ENCODE results near the gene ASPN. TPM values are rescaled to one million over a fixed set of nuclear protein-coding genes. Genes with fewer than 3 reads are reported as not detected.
A peak's percentile ranks its signal among the peaks of the same experiment; 100 is the strongest.

Gene ASPN
- not detected in 2 replicates for total RNA-seq (2014; rRNA removed; shearing (Covaris generic))
- total RNA-seq (2022) = not detected in 2 replicates
- not detected for Bru-seq, nascent RNA
- BruChase-seq, experiment 1, labeled RNA remaining after a 6-hour chase = not detected
- not detected for BruChase-seq, experiment 2, labeled RNA remaining after a 2-hour chase
- long read RNA-seq, partial matches to known transcripts = 0 of 2 reads
- long read RNA-seq, other reads (novel, unspliced or antisense) = 2 of 2 reads

DNA sequence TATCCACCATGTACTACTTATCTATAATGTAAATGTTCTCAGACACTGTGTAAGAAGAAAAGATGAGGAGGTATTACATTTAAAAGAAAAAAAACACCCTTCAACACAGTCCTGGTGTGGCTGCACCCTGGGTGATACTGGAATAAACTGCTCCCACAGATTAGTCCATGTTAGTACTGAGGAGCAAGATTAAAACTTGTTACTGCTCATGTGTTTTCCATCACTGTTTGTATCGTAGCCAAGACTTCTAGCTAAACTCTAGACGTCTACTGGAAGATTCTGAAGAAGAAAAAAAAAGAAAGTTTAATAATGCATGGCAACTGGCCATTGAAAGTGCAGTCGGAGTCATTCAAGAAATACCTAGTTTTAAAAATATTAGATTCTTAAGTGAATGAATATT is at the start of gene ASPN:
Gene ASPN, minus strand, starts transcription at position 178 of the 400 bp plus-strand sequence.
- H3K36me3 ChIP-seq (ENCODE audit: insufficient read depth, low read length) = no peaks in the 10 kb centered on the region
- no peak within 1 kb of the TSS for H2AFZ ChIP-seq (ENCODE audit: low read length)
- H3K27ac ChIP-seq (ENCODE audit: low read depth, low read length, poor library complexity, severe bottlenecking) = no peak within 1 kb of the TSS
- BruUV-seq (replicated peaks) = no TSS peak
- ChIA-PET POLR2A (interaction anchor here (0.6 kb wide), 1 partner anchor 1748 kb away, joined by 3 read pairs; no protein-coding TSS in a partner anchor), CTCF (ENCODE audit: unreplicated experiment) (no interaction called here)
- no peaks in the 10 kb centered on the region for H3K79me2 ChIP-seq (ENCODE audit: insufficient read depth, low read depth, low read length)
- TF ChIP-seq, protein P1, sequence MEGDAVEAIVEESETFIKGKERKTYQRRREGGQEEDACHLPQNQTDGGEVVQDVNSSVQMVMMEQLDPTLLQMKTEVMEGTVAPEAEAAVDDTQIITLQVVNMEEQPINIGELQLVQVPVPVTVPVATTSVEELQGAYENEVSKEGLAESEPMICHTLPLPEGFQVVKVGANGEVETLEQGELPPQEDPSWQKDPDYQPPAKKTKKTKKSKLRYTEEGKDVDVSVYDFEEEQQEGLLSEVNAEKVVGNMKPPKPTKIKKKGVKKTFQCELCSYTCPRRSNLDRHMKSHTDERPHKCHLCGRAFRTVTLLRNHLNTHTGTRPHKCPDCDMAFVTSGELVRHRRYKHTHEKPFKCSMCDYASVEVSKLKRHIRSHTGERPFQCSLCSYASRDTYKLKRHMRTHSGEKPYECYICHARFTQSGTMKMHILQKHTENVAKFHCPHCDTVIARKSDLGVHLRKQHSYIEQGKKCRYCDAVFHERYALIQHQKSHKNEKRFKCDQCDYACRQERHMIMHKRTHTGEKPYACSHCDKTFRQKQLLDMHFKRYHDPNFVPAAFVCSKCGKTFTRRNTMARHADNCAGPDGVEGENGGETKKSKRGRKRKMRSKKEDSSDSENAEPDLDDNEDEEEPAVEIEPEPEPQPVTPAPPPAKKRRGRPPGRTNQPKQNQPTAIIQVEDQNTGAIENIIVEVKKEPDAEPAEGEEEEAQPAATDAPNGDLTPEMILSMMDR (conservative IDR thresholded peaks at IDR 0.05; ENCODE audit: low read length) = no peak
- no peak for TF ChIP-seq EZH2phosphoT487 (IDR thresholded peaks at IDR 0.05; ENCODE audit: borderline replicate concordance, low read depth, low read length)
- H3K4me2 ChIP-seq (ENCODE audit: low read length) = no peak within 1 kb of the TSS
- H3K4me3 ChIP-seq (ENCODE audit: low read depth, low read length, poor library complexity, severe bottlenecking) = no peak within 1 kb of the TSS
- no peaks in the 10 kb centered on the region for H3K9me3 ChIP-seq (ENCODE audit: low read length)
- intact Hi-C loops (cut with micrococcal nuclease; ENCODE audit: unreplicated experiment) = no loop called here
- DNase-seq (ENCODE audit: low spot score) = no peak
- no peaks in the 10 kb centered on the region for H4K20me1 ChIP-seq (ENCODE audit: insufficient read depth, low read length)
- no peaks in the 10 kb centered on the region for H3K9me2 ChIP-seq (ENCODE audit: insufficient read depth, low read length)
- H3K4me1 ChIP-seq (ENCODE audit: insufficient read depth, low read length, poor library complexity, severe bottlenecking) = no peaks in the 10 kb centered on the region

DNA sequence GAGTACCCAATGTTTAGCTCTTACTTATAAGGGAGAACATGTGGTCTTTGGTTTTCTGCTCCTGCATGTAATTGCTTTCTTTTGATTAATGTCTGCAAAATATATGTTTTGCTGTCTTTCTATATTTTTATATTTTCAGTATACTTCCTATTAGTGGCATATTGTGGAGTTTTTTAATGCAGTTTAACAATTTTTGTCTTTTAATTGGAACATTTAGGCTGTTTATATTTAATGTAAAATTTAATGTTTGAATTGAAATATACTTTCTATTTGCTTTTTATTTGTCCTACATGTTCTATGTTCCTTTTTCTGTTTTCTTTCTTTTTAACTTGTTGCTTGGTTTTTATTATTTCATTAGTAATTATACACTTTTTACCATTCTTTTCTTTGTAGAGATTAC is 48.6 kb upstream of the ASPN start:
- ChIA-PET CTCF (ENCODE audit: unreplicated experiment) (no interaction called here), POLR2A (no interaction called here)
- H3K4me3 ChIP-seq (ENCODE audit: low read depth, low read length, poor library complexity, severe bottlenecking) = no peak overlapping the region
- H4K20me1 ChIP-seq (ENCODE audit: insufficient read depth, low read length) = no peaks in the 10 kb centered on the region
- no peak overlapping the region for H3K4me2 ChIP-seq (ENCODE audit: low read length)
- intact Hi-C loops (cut with micrococcal nuclease; ENCODE audit: unreplicated experiment) = no loop called here
- no peaks in the 10 kb centered on the region for H3K4me1 ChIP-seq (ENCODE audit: insufficient read depth, low read length, poor library complexity, severe bottlenecking)
- BruUV-seq (replicated peaks) = no TSS peak
- TF ChIP-seq EZH2phosphoT487 (IDR thresholded peaks at IDR 0.05; ENCODE audit: borderline replicate concordance, low read depth, low read length) = no peak
- TF ChIP-seq, protein P1 (conservative IDR thresholded peaks at IDR 0.05; ENCODE audit: low read length) = no peak
- H3K79me2 ChIP-seq (ENCODE audit: insufficient read depth, low read depth, low read length) = no peaks in the 10 kb centered on the region
- H3K9me3 ChIP-seq (ENCODE audit: low read length) = no peaks in the 10 kb centered on the region
- no peak overlapping the region for H3K27ac ChIP-seq (ENCODE audit: low read depth, low read length, poor library complexity, severe bottlenecking)
- no peaks in the 10 kb centered on the region for H3K36me3 ChIP-seq (ENCODE audit: insufficient read depth, low read length)
- no peak for DNase-seq (ENCODE audit: low spot score)
- H2AFZ ChIP-seq (ENCODE audit: low read length) = no peak overlapping the region
- H3K9me2 ChIP-seq (ENCODE audit: insufficient read depth, low read length) = no peaks in the 10 kb centered on the region

DNA sequence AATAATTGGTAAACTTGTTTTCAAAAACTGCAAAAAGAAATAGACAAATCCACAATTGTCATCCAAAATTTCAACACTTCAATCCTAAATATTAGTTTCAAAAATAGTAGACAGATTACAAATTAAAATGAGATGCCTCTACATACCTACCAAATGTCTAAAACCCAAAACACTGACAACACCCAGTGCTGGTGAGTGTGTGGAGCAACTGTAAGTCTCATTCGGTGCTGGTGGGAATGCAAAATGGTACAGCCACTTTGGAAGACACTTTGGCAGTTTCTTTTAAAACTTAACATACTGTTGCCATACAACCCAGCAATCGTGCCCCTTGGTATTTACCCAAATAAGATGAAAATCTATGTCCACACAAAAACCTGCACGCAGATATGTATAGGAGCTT is 46.8 kb upstream of the ASPN start:
- no peaks in the 10 kb centered on the region for H3K9me3 ChIP-seq (ENCODE audit: low read length)
- no peaks in the 10 kb centered on the region for H3K9me2 ChIP-seq (ENCODE audit: insufficient read depth, low read length)
- DNase-seq (ENCODE audit: low spot score) = no peak
- H3K4me1 ChIP-seq (ENCODE audit: insufficient read depth, low read length, poor library complexity, severe bottlenecking) = no peaks in the 10 kb centered on the region
- ChIA-PET CTCF (ENCODE audit: unreplicated experiment) (no interaction called here), POLR2A (no interaction called here)
- no peak overlapping the region for H3K4me3 ChIP-seq (ENCODE audit: low read depth, low read length, poor library complexity, severe bottlenecking)
- H3K79me2 ChIP-seq (ENCODE audit: insufficient read depth, low read depth, low read length) = no peaks in the 10 kb centered on the region
- H2AFZ ChIP-seq (ENCODE audit: low read length) = no peak overlapping the region
- TSS peak; percentile 22 for BruUV-seq (replicated peaks)
- H3K36me3 ChIP-seq (ENCODE audit: insufficient read depth, low read length) = no peaks in the 10 kb centered on the region
- H4K20me1 ChIP-seq (ENCODE audit: insufficient read depth, low read length) = no peaks in the 10 kb centered on the region
- H3K27ac ChIP-seq (ENCODE audit: low read depth, low read length, poor library complexity, severe bottlenecking) = no peak overlapping the region
- no peak for TF ChIP-seq EZH2phosphoT487 (IDR thresholded peaks at IDR 0.05; ENCODE audit: borderline replicate concordance, low read depth, low read length)
- TF ChIP-seq, protein P1 (conservative IDR thresholded peaks at IDR 0.05; ENCODE audit: low read length) = no peak
- H3K4me2 ChIP-seq (ENCODE audit: low read length) = no peak overlapping the region
- intact Hi-C loops (cut with micrococcal nuclease; ENCODE audit: unreplicated experiment) = no loop called here
